ENCODE data around the gene USP17L26.
"Not testable (repeated sequence)": the region's sequence is repeated elsewhere in the genome, so short reads cannot be mapped to it uniquely, and the experiment has no call there.

- TF ChIP-seq CTCF (IDR thresholded peaks at IDR 0.05; ENCODE audit: poor library complexity); EZH2phosphoT487 (IDR thresholded peaks at IDR 0.05; ENCODE audit: low read depth, severe bottlenecking, unreplicated experiment): not testable (repeated sequence)
Measured at GRCh38 chr4:9343848-9344247, 9.4 kb downstream of the USP17L26 start, which contains the start of gene USP17L27.

Measured in hepatocyte (in vitro differentiated cells).